22Rv1 (cell line): ENCODE measurements around the gene ADAMTS15.

Source experiments
- H3K27ac ChIP-seq: fragments of 450-650 bp; 2 replicates; pipeline ENCODE4 v1.5.1; 2017
- ZFX ChIP-seq: fragments of 450-650 bp; IDR thresholded peaks from 2 replicates; pipeline ENCODE4 v1.6.1; 2017; ENCODE audit warnings: antibody characterized with exemption, borderline replicate concordance
- TF ChIP-seq, protein P1 (sequence below): fragments of 450-650 bp; IDR thresholded peaks from 2 replicates; pipeline ENCODE4 v1.5.1; 2017; ENCODE audit warnings: mild to moderate bottlenecking

ADAMTS15 gene

DNA sequence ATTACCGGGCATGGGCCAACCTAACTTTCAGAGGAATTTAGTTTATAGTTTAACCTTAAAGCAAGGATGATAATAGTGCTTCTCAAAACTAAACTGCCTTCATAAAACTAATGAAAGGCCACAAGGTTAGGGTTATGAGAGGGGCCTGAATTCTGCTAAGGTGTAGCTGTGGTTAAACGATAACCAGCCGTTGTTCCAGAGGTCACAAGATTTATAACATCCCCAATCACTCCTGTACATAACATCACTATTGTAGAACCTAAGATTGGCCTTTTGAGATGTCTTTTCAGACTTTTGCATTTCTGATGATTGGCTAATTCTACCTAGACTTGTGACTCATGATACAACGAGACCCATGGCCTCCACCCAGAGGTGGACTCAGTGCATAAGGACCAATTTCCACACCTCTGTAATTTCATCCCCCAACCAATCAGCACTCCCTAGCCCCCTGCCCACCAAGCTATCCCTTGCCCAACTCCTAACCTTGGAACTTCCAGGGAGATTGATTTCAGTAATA lies 69.8 kb downstream of the ADAMTS15 start:
- H3K27ac ChIP-seq, result no peak overlapping the region
- TF ChIP-seq ZFX, result no peak
- TF ChIP-seq, protein P1, sequence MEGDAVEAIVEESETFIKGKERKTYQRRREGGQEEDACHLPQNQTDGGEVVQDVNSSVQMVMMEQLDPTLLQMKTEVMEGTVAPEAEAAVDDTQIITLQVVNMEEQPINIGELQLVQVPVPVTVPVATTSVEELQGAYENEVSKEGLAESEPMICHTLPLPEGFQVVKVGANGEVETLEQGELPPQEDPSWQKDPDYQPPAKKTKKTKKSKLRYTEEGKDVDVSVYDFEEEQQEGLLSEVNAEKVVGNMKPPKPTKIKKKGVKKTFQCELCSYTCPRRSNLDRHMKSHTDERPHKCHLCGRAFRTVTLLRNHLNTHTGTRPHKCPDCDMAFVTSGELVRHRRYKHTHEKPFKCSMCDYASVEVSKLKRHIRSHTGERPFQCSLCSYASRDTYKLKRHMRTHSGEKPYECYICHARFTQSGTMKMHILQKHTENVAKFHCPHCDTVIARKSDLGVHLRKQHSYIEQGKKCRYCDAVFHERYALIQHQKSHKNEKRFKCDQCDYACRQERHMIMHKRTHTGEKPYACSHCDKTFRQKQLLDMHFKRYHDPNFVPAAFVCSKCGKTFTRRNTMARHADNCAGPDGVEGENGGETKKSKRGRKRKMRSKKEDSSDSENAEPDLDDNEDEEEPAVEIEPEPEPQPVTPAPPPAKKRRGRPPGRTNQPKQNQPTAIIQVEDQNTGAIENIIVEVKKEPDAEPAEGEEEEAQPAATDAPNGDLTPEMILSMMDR, result no peak

DNA sequence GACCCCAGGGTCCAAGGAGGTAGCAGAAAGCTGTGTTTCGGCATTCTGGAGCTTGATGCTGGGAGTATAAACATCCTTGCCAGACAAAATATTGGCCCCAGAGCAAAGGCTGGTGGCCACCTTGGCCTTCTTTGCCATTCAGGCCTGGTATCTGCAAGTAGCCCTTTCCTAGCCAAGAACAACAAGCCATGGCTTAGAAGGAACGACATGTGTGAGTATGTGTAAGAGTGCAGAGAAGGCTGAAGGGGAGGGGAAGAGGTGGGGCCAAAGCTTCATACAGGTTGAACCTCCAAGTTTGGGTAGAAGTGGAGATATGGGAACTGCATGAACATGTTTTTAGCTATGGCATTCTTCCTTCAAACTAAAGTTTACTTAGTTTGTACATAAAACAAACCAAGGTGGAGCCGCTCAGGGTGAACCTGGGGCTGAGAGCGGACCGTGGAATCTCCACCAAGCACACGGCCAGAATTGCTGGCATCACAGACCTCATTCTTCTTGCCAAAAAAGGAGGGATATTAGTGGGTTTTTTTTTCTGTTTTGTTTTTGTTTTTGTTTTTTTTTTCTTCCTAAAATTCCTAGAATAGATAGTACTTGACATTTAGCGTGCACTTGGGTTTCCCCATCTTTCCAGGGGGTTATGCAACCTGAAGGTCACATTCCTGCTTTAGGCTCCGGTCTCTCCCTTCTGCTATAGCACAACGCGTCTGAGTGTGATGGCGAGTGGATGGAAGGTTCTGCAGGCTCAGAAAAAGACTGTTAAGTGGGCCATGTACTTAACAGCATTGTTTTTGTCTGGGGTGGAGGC lies 70.9 kb downstream of the ADAMTS15 start:
- H3K27ac ChIP-seq, result no peak overlapping the region
- TF ChIP-seq ZFX, result no peak
- TF ChIP-seq, protein P1, result no peak

DNA sequence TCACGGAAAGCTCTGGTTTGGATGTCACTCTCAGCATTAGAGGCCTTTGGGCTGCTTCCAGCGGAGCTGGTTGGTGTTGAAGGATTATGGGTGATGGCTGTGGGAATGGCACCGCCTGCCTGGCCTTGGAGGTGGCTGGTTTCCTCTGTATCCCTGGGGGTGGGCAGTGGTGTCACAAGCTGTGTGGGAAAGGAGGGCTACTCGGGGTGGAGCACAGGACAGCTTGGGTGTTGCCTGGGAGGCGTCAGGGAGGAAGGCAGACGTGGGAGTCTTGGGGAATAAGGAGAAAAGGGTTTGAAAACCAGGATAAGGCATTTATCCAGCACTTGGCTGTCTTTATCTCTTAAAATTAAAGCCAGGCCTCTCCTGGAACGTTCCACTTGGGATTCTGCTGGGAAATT lies 71.8 kb downstream of the ADAMTS15 start:
- H3K27ac ChIP-seq, result no peak overlapping the region
- no peak for TF ChIP-seq ZFX
- TF ChIP-seq, protein P1, result no peak

DNA sequence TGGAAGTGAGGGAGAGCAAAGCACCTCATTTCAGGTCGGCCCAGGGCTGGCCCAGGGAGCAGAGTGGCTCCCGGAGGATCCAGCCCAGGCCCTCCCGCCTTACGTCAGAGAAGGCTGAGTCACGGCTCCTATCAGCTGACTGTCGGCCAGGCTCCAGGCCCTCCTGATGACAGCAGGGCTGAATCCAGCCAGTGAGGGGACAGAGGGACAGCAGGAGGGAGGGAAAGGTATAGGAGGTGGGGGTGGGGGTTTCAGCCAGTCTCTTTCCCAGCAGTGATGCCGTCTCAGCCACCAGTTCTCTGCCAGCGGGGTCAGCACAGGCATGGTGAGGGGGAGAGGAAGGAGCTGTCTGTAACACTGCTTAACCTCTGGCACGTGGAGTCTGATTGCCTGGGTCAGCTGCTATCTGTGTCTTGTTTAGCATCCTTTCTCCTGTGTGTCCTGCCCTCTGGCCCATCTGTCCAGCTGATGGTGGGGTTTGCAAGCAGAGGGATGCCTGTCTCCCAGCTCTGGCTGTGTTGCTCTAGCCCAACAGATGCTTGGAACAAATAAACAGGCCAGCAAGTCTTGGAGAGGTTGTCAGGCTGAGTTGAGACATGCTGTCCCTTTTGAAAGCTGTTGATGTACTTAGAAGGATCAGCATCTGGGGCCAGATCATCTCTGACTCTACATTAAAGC lies 74.0 kb downstream of the ADAMTS15 start:
- H3K27ac ChIP-seq, result no peak overlapping the region
- no peak for TF ChIP-seq ZFX
- TF ChIP-seq, protein P1, result no peak

DNA sequence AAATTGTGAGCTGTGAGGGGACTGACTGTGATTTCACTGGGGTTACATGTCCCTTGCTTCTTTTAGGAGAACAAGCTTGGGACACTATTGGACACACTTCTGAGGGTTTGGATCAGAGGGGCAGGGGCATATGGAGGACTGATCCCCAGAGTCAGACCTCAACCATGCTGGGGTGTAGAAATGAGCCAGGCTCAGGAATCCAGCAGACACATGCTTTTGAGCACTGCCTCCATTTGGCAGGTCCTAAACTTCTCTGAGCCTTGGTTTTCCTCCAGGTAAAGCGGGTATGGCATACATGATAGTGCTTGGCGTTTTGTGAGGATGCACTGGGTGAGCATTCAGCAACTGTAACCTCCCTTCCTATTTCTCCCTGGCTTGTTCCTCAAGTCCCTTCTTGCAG lies 74.7 kb downstream of the ADAMTS15 start:
- TF ChIP-seq ZFX, result no peak
- TF ChIP-seq, protein P1, result no peak
- H3K27ac ChIP-seq, result no peak overlapping the region

GRCh38 chr11:130523609-130524008 lies 75.2 kb downstream of the ADAMTS15 start:
- no peak overlapping the region for H3K27ac ChIP-seq

More at GRCh38 chr11:130523609-130524008, 75.2 kb downstream of the ADAMTS15 start:
- TF ChIP-seq ZFX, result no peak
- TF ChIP-seq, protein P1, result no peak
